WTC11 (cell line): Measurements from ENCODE around the gene TAF4.
A peak's percentile ranks its signal among the peaks of the same experiment; 100 is the strongest.

ENCODE experiments used
- JUN ChIP-seq: sonication (generic); formaldehyde crosslinking; IDR thresholded peaks from 2 replicates; pipeline ENCODE4 v1.8.0; 2023; ENCODE audit warnings: mild to moderate bottlenecking, missing genetic modification reagents
- SP1 ChIP-seq: sonication (generic); formaldehyde crosslinking; conservative IDR thresholded peaks from 2 replicates; pipeline ENCODE4 v1.8.1; 2022; ENCODE audit warnings: missing genetic modification reagents
- TCF7 ChIP-seq: sonication (generic); formaldehyde crosslinking; IDR thresholded peaks from 2 replicates; pipeline ENCODE4 v1.8.0; 2022; ENCODE audit warnings: mild to moderate bottlenecking, low read depth, missing genetic modification reagents, moderate library complexity
- TEAD4 ChIP-seq: sonication (generic); formaldehyde crosslinking; IDR thresholded peaks from 2 replicates; pipeline ENCODE4 v1.8.0; 2022; ENCODE audit warnings: mild to moderate bottlenecking, missing genetic modification reagents
- TF ChIP-seq, protein P1 (sequence below): fragments of 200-600 bp; IDR thresholded peaks from 2 replicates; pipeline ENCODE4 v1.8.0; 2022; ENCODE audit warnings: antibody characterized with exemption
- TF ChIP-seq, protein P2 (sequence below): sonication (generic); formaldehyde crosslinking; conservative IDR thresholded peaks from 2 replicates; pipeline ENCODE4 v1.8.1; 2022; ENCODE audit warnings: mild to moderate bottlenecking, missing genetic modification reagents

- TF ChIP-seq TCF7 (CRISPR knock-in tag) = no peak
- TF ChIP-seq, protein P1, sequence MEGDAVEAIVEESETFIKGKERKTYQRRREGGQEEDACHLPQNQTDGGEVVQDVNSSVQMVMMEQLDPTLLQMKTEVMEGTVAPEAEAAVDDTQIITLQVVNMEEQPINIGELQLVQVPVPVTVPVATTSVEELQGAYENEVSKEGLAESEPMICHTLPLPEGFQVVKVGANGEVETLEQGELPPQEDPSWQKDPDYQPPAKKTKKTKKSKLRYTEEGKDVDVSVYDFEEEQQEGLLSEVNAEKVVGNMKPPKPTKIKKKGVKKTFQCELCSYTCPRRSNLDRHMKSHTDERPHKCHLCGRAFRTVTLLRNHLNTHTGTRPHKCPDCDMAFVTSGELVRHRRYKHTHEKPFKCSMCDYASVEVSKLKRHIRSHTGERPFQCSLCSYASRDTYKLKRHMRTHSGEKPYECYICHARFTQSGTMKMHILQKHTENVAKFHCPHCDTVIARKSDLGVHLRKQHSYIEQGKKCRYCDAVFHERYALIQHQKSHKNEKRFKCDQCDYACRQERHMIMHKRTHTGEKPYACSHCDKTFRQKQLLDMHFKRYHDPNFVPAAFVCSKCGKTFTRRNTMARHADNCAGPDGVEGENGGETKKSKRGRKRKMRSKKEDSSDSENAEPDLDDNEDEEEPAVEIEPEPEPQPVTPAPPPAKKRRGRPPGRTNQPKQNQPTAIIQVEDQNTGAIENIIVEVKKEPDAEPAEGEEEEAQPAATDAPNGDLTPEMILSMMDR = no peak
- TF ChIP-seq SP1 (CRISPR knock-in tag) = 0 out of 2 replicates have a peak, but pooled peaks have one; percentile 33
- TF ChIP-seq, protein P2, sequence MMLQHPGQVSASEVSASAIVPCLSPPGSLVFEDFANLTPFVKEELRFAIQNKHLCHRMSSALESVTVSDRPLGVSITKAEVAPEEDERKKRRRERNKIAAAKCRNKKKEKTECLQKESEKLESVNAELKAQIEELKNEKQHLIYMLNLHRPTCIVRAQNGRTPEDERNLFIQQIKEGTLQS (CRISPR knock-in tag) = no peak
- TF ChIP-seq TEAD4 = no peak
- no peak for TF ChIP-seq JUN (CRISPR knock-in tag)
Observed at GRCh38 chr20:62065674-62066338, at the start of gene TAF4.
